ENCODE measurements around the gene CARD19. TPM values are rescaled to one million over a fixed set of nuclear protein-coding genes. Genes with fewer than 3 reads are reported as not detected.

CARD19 gene
- total and polyA plus RNA-seq, 9 of the 15 experiments (the other 6 are each of a cell fraction or from before 2014, with no cell fraction given) = 0.90 to 34.9 (median 14.6) TPM

DNA sequence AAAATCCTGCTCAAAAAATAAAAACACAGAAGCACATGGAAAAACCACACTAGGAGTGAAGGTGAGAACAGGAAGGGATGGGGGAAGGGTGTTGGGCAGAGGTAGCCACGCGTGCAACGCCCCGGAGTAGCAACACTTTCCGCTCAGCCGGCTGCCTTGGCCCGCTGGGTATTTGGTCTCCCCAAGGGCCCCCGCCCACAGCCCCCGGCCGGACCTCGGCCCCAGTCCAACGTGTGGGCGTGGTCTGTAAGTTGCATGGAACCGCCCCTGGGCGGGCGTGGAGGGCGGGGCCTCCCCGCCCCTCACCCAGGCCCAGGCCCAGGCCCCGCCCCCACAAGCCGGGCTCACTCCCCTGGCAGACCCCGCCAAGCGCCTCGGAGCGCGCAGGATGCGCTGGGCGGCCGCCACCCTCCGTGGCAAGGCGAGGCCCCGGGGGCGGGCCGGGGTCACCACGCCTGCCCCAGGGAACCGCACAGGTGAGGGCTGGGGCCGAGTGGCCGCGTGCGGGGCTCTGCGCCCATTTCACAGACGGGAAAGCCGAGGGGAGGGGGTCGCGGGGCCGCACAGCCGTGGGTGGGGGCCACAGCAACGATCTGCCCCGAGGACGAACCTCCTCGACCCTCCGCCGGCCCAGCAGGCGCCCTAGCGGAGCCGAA, 37.5 kb upstream of the CARD19 start, which contains the start of gene SUSD3 (continued):
- TF ChIP-seq ELK1 (CRISPR knock-in tag; IDR thresholded peaks at IDR 0.05) = no peak
- no peak for TF ChIP-seq E4F1 (CRISPR knock-in tag; IDR thresholded peaks at IDR 0.05; ENCODE audit: borderline replicate concordance)
- TF ChIP-seq ZNF699 (CRISPR knock-in tag; IDR thresholded peaks at IDR 0.05; ENCODE audit: insufficient replicate concordance) = no peak
- TF ChIP-seq NCOA6 (IDR thresholded peaks at IDR 0.05) = no peak
- peak; percentile 62 to 76; a peak in 3 of 4 replicates for TF ChIP-seq MNT (conservative IDR thresholded peaks at IDR 0.05)
- TF ChIP-seq HNRNPH1 (optimal IDR thresholded peaks at IDR 0.05; ENCODE audit: low read depth, low read length) = no peak
- TF ChIP-seq SRF (CRISPR knock-in tag; IDR thresholded peaks at IDR 0.05) = no peak
- TF ChIP-seq MIER1 (IDR thresholded peaks at IDR 0.05; ENCODE audit: low read depth) = peak; percentile 38; the same call in 1 of the 2 replicates
- TF ChIP-seq HBP1 (CRISPR knock-in tag; IDR thresholded peaks at IDR 0.05) = no peak
- TF ChIP-seq CSDE1 (IDR thresholded peaks at IDR 0.05) = no peak
- no peak; the same call in 1 of the 2 replicates for TF ChIP-seq ARID4B (CRISPR knock-in tag; IDR thresholded peaks at IDR 0.05)
- TF ChIP-seq ZFPM2 (CRISPR knock-in tag; IDR thresholded peaks at IDR 0.05) = no peak
- no peak for TF ChIP-seq PCBP2 (IDR thresholded peaks at IDR 0.05; ENCODE audit: low read depth, low read length, poor library complexity, severe bottlenecking)
- TF ChIP-seq HNRNPL (IDR thresholded peaks at IDR 0.05; ENCODE audit: low read depth, low read length) = 0 out of 2 replicates have a peak, but pooled peaks have one; percentile 61
- peak; percentile 44 for TF ChIP-seq TBP (optimal IDR thresholded peaks at IDR 0.05; ENCODE audit: low read depth, low read length)
- no peak for TF ChIP-seq NONO (IDR thresholded peaks at IDR 0.05; ENCODE audit: low read depth in 2 of 2, low read length in 1 of 2)

All from K562 (cell line).